ENCODE data around the gene ITGA2B.
"Not testable (repeated sequence)": the region's sequence is repeated elsewhere in the genome, so short reads cannot be mapped to it uniquely, and the experiment has no call there.

ITGA2B gene

DNA sequence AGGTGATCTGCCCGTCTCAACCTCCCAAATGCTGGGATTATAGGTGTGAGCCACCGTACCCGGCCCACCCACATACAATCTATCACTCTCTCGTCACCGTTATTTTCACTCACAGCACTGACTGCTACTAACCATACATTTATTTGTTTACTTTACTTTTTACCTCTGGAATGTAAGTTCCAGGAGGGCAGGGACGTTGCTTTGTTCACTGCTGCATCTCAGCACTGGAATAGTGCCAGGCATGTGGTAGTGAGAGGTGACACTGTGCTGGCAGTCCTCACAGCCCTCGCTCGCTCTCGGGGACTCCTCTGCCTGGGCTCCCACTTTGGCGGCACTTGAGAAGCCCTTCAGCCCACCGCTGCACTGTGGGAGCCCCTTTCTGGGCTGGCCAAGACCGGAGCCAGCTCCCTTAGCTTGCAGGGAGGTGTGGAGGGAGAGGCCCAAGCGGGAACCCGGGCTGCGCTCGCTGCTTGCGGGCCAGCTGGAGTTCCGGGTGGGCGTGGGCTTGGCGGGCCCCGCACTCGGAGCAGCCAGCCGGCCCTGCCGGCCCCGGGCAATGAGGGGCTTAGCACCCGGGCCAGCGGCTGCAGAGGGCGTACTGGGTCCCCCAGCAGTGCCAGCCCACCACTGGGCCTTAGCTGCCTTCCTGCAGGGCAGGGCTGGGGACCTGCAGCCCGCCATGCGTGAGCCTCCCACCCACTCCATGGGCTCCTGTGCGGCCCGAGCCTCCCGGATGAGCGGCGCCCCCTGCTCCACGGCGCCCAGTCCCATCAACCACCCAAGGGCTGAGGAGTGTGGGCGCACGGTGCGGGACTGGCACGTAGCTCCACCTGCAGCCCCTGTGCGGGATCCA lies 20.8 kb downstream of the ITGA2B start:
- DNase-seq (ENCODE audit: low read depth) = not testable (repeated sequence)

DNA sequence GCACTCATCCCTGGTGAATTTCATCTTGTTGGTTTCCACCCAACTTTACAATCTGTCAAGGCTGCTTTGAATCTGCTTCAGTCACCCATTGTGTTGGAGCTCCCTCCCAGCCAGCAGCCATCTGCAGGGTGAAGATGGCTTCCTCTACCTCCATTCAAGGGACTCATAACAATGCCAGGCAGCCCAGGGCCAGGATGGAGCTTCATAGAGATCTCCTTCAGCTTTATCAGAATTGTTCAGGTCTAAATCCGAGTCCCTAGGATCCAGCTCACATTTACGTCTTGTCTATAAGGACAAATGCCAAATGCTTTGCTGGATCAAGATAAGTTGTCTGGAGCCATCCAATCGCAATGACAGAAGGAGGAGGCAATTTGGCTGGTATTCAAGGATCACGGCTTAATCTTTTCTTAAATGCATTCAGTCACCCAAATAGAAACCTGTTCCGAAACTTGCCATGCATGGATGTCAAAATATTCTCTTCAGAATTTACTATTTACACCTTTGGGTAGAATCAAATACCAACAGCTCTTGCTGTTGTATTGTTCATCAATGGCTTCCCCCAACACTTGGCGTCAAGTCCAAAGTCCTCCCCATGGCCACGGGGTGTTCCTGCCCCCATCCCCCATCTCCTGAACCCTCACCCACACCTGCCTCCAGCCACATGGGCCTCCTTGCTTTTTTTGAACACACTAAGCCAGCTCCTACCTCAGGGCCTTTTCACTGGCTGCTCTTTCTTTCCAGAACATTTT lies 22.0 kb downstream of the ITGA2B start:
- DNase-seq (ENCODE audit: low read depth) = no peak

DNA sequence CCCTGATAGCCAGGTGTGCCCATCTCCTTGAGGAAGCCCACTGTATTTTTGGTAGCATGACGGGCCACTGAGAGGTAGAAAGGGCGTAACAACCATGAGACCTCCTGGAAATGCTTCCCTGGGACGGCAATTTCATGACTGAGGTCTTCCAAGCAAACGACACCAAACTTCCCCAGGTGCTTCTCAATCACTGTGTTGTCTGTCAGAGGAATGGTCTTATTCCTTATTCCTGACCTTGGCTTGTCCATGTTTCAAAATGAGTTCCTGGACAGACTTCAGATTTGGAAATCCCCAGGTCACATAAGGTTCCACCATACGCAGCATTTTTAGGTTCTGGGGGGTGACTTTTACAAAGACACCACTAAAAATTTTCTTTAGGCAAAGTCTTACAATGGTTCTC lies 24.4 kb downstream of the ITGA2B start:
- DNase-seq (ENCODE audit: low read depth) = not testable (repeated sequence)

DNA sequence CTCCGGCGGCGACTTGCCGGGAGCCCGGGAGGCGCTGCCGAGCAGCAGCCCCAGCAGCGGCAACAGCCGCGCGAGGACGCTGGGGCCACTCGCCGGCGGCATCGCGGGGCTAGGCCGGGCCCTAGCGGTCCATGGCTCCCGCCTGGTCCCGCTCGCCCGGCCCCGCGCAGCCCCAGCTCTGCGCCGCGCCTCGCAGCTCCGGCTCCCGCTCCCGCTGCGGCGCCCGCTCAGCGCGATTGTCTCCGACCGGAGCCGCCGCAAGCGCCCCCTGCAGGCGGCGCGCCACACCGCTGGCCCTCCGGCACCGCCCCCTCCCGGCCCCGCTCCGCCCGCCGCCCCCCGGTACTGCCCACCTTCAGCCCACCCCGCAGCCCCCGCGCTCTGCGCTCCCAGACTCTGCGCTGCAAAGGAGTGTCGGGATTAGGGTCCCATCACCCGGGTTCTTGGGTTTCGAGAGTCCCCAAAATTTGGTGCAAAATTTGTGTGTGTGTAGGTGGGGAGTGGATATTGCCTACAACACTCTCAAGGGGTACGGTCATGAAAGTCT lies 25.8 kb downstream of the ITGA2B start, which contains the start of gene FAM171A2:
TSS of gene FAM171A2 (minus strand) at position 241 of the 547 bp plus-strand sequence. CDS start at position 102, 139 bp downstream.
- peak; percentile 57 for DNase-seq (ENCODE audit: low read depth)

DNA sequence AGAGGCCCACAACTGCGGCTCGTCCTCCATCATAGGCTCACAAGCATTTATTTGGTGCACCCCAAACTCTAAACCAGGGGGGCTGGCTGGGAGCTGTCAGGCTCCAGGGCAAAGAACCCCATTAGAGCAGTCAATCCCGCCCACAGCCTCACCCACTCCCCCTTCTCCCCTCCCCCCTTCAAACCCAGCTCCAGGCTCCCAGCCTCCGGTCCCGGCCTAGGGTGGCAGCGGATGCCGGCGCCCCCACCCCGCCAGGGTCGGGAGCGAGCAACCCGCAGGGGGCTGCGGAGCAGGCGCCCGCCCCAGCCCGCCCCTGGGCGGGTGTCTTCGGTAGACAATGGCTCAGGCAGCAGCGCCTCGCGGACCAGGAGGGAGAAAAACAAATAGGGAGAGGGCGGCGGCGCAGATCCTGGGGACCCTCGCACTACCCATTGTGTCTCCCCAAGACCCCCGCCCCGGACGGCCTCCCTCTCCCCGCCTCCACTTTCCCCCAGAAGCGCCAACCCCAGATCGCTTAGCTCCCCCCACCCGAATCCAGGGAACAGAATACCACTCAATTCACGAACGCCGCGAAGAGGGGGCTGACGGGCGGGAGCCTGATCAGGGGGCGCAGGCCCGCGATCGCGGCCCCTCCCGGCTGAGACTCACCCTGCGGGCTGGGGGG lies 26.4 kb downstream of the ITGA2B start:
- DNase-seq (ENCODE audit: low read depth) = no peak

DNA sequence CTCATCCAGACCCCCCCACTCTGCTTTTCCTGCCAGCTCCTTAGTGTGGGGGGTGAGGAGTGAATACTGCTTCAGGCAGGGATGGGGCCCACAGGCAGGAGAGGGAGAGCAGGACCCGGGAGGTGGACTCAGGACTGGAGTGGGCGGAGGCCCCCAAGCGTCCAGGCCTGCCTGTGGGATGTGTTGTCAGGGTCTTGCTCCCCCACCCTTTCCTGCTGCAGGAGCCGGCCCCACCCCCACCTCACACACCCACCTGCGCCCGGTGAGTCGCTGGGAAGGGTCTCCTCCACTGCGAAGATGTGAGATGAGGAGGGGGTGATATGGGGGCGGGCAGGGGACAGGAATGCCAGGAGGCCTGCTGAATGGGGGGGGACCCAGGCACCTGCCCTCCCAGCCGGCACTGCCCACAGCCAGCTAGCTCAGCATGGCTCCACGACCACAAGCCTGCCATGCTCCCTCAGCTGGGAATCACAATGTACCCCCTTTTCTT lies 26.9 kb downstream of the ITGA2B start:
- DNase-seq (ENCODE audit: low read depth) = no peak

DNA sequence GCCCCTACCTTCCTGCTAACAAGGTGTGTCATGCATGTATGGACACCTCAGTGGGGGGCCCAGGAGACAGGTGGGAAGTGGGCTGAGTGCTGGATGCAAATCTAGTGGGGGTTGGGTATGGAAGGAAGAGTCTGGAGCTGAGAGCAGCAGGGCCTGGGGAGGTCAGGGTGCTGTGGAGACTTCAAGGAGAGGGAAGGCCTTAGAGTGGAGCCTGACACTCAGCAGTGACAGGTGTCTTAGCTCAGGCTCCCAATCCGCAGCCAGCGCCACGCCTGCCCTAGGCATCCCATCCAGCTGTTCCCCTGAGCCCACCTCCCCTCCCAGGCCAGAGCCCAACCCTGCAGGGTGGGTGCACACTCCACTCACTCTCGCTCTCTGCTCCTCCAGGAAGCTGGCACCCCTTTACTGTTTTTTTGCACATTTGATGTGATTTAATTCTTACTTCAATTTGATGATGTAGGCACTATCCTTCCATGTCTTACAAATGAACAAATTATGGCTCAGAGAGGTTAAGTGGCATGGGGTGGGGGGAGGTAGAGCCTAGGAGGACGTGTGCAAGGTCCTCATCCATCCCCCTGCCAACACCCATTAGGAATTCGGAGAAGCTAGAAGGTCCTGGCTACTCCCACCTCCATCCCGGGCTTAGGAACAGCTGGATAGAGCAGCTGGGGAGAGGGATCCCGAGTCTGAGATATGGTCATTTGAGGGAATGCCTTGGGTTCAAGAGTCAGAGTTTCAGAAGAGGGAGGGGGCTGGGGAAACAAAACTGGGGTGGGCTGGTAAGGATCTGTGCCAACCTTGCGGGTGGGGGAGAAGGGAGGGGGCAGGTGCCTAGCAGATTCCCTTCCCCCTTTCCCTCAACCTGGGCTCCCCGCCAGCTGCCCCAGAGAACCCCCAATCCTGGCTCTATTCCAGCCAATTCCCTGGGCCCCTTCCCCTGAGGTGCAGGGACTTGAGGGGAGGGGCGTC lies 27.9 kb downstream of the ITGA2B start:
- DNase-seq (ENCODE audit: low read depth) = no peak

DNA sequence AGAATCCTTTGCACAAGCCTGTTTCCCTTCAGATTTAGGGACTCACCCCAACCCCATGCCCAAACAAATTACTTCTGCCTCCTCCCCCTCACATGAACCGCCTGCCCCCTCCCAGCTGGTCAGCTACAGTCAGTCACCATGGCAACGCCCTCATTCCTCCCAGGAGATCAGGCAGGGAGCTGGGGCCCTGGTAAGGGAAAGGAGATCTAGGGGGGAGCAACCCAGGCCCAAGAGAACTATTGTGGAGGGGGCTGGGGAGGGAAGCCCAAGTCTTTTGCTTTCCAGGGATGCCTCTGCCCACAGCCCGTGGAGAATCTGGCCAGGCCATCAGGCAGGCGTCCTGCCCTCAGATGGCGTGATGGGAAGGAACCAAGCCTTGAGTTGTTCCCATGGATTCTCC lies 28.6 kb downstream of the ITGA2B start:
- no peak for DNase-seq (ENCODE audit: low read depth)

DNA sequence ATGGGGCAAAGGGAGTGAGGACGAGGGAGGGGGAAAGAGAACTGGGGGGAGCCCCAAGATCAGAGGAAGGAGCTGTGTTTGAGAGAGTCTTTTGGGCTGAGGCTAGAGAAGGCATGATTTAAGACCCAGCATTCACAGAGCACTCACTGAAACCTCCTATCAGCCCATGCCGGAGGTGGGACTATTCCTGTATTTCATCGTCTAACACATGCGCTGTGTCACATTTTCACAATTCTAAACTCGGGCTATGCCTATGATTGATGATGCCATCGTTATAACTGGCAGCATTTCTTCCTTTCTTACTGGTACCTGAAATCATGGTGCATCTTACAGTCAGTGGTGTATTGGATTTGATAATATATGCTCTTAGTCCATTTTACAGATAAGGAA lies 29.3 kb downstream of the ITGA2B start:
- DNase-seq (ENCODE audit: low read depth) = no peak

DNA sequence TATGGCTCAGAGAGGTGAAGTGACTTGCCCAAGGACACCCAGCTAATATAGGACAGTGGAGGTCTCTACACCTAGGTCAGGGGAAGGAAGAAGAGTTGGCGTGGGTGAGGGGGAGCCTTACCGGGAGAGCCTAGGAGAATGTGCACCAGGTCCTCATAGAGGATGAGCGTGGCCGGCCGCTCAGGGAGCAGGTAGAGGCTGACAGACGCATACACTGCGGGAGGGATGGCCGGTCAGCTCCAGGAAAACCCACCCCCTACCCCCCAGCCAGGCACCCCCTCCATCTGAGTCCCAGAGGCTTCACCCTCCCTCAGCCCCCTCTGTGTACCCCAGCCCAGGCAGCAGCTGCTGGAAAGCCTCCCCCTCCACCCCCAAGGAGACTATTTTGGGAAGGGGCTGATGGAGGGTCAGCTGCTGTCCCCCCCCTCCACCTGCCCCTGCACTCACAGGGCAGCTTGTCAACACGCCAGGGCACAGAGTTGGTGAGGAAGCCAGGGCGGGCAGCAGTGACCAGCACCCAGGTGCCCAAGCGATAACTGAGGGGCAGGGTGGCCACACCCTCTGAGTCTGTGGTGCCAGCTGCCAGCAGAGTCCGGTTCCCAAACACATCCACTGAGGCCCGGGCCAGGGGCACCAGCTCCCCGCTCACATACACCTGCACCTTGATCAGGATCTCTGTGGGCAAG lies 29.8 kb downstream of the ITGA2B start:
- no peak for DNase-seq (ENCODE audit: low read depth)

DNA sequence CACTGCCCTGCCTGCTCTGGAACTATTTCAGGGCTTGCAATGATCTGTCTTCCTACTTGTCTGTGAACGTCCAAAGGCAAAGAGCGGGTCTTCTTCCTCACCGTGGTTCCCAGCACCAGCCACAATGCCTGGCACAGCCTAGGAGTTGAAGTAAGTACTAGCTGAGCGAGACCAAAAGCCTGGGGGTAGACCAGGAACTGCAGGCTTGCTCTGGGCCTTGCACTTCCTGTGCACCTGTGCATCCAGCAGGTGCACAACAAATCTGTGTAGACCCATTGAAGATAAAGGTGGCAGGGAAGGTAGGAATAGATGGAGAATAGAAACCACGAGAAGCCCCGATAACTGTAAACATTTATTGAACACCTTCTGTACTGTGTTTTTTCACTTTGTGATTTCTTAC lies 30.4 kb downstream of the ITGA2B start:
- DNase-seq (ENCODE audit: low read depth) = no peak

DNA sequence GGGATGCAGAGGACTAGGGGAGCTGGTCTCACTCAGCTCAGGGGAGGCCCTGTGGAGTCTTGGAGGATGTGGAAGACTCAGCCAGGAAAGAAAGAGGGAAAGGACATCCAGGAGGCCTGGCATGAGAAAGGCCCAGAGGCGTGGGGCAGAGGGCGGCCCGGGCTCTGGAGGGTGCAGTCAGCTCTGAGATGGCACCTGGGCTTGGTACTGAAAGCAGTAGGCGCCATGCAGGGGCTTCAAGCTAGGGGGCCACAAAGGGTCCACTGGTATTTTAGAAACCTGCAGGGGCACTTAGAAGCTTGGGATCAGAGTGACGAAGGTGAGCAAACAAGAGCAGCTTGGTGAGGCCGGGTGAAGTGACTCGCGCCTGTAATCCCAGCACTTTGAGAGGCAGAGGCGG lies 31.4 kb downstream of the ITGA2B start:
- no peak for DNase-seq (ENCODE audit: low read depth)

DNA sequence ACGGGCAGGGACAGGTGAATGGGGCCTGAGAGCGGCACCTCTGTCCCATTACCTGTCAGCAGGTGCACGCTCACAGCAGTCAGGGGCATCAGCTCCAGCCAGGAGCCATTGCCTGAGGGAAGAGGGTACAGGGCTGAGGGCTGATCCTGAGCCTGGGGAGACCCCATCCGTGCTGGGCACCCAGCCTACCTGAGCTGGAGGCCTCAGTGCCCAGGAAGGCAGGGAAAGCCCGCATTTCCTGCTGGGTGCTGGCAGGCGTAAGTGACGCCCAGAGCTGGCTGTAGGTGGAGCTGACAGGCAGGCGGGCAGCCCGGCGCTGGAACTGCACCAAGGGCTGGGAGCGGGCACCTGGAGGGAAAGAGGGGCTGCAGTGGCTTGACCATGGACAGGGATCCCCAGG lies 33.2 kb downstream of the ITGA2B start:
- no peak for DNase-seq (ENCODE audit: low read depth)

DNA sequence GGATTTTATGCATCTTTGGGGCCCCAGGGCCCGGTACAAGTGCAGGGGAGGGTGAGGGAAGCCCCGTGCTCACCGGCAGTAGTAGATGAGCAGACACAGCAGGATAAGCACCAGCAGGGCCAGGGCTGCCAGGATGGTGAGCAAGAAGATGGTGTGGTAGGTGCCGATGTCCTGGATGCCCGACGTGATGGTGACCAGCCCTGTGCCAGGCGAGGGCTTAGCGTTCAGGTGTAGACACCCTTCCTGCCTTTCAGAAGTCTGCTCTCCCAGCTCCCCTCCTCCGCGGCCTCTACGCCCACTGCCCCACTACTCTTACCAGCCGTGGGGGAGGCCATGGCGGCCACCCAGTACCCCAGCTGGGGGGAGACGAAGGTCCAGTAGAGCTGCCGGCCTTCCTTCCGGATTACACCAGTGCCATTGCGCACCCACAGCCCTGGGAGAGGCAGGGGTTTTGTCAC lies 33.8 kb downstream of the ITGA2B start:
- no peak for DNase-seq (ENCODE audit: low read depth)

DNA sequence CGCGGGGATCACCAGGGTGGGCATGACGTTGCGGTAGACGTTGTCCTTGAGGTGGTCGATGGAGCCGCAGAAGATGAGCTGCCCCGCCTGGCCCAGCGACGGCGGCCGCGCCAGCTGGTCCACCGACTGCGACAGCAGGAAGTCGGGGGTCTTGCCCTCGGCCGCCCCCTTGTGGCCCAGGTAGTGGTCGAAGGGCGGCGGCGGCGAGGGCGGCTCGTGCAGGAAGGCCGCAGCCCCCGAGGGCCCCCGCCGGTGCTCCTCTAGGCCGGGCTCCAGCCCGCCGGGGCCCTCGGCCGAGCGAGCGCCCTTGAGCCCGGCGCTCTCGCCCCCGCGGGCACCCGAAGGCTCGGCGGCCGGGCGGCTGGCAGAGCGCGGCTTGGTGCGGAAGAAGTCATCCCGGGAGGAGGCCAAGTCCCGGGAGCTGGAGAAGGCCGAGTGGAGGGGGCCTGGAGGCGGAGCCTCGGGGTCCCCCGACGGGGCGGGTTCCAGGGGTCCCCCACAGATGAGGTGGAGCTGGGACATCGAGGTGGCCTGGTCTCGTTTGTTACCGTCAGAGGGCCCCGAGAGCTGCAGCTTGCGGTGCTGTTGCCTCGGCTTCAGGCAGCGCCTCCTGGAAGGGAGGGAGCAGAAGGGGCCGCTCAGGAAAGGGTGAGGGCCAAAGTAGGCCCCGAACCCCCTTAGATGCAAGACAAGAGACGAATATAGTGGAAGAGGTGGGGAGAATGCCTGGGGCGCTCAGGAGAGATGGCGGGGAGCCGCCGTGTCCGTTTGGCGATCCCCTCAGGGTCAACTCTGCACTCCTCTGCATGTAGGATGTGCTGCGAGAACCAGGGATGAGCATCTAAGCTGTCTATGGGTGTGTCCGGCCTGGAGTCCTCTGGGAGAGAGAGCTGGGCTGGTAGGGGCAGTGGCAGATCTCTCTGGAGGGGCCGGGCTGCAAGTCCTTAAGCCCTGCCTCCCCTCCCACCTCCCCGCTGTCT lies 34.6 kb downstream of the ITGA2B start:
- DNase-seq (ENCODE audit: low read depth) = peak; percentile 44

DNA sequence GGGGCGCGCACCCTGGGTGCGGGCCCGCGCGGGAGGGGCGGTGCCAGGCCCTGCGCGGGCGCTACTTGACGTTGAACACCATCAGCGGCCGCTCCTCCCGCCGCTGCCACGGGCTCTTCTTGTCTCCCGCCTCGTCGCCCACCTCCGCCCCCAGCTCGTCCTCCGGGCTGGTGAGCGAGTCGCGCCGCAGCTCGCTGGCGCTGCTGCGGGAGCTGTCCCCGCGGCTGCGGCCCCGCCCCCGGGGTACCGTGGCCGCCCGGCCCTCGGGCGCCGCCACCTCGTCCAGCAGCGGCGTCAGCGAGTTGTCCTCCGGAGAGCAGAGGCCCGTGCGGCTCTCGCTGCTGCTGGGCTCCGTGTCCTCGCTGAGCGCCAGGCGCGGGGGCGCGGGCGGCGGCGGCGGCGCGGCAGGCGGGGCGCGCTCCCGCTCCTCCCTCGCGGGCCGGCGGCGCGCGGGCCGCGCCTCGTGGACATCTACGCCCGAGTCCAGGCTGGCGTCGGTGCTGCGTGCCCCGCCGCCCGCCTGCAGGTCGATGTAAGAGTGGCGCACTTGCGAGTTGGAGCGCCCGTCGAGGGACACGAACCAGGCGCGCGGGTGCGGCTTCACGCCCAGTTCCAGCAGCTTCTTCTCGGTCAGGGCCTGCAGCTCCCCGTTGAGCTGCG lies 35.6 kb downstream of the ITGA2B start:
- no peak for DNase-seq (ENCODE audit: low read depth)

DNA sequence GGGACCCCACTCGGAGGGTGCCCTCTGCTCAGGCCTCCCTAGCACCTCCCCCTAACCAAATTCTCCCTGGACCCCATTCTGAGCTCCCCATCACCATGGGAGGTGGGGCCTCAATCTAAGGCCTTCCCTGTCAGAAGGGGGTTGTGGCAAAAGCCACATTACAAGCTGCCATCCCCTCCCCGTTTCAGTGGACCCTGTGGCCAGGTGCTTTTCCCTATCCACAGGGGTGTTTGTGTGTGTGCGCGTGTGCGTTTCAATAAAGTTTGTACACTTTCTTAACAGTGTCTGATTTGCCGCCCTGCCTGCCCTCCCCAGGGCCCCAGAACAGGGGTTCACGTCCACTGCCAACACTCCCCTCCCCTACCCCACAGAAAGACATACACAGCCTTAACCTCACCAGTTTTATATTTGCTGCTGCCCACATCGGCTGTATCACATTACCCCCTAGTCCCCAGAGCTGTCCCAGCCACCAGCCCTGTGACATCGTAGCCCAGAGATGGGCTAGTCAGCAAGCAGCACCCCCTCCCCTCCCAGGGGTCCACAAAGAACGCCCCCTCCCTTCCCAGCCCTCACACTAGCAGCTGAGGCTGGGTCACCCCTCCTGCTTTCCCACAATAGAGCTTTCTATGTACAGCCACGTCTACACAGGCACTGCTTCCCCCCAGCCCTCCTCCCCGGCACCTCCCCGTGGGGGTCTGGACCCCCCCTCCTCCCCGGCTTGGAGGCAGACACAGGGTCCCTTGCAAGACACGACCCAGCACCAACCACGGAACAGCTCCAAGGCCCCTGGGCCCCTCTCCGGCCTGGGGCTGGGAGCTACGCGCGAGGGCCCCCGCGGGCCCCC lies 36.4 kb downstream of the ITGA2B start:
- no peak for DNase-seq (ENCODE audit: low read depth)

Measured in T follicular helper cell (primary cell).